Keratinocyte (primary cell): ENCODE measurements around the gene NKAP. TPM values are rescaled to one million over a fixed set of nuclear protein-coding genes. Genes with fewer than 3 reads are reported as not detected.

Experiments used
- DNase-seq: peaks from one replicate; pipeline ENCODE4 v3.0.0-alpha.2; 2011; ENCODE audit warnings: low read depth, missing footprints, low spot score
- FAIRE-seq: peaks from 2 replicates; lab custom pipeline; 2011; peaks lifted over from hg19 to GRCh38; lab: Jason Lieb, UNC
- H2AFZ ChIP-seq: 2 replicates; pipeline ENCODE4 v1.6.0; 2012; ENCODE audit warnings: low read length, control low read depth, inconsistent platforms; ENCODE audit not compliant: control insufficient read depth
- H3K27ac ChIP-seq: 2 replicates; pipeline ENCODE4 v1.5.1; 2011; ENCODE audit warnings: low read length; ENCODE audit not compliant: control insufficient read depth, insufficient read depth
- H3K27me3 ChIP-seq: 3 replicates; pipeline ENCODE4 v1.6.0; 2011; ENCODE audit warnings: low read length; ENCODE audit not compliant: control insufficient read depth, insufficient read depth; ENCODE audit errors: extremely low read depth
- H3K36me3 ChIP-seq, 2 experiments: 2 replicates in 1 of 2; 3 replicates in 1 of 2; pipeline ENCODE4 v1.5.1; 2011; ENCODE audit warnings: low read length in 2 of 2, mild to moderate bottlenecking in 1 of 2; ENCODE audit not compliant: control insufficient read depth in 2 of 2, insufficient read depth in 2 of 2; ENCODE audit errors: extremely low read depth in 1 of 2
- H3K4me1 ChIP-seq: 3 replicates; pipeline ENCODE4 v1.5.1; 2011; ENCODE audit warnings: low read length; ENCODE audit not compliant: control insufficient read depth, insufficient read depth; ENCODE audit errors: extremely low read depth
- H3K4me2 ChIP-seq: 3 replicates; pipeline ENCODE4 v1.6.0; 2011; ENCODE audit warnings: low read depth, low read length; ENCODE audit not compliant: control insufficient read depth, insufficient read depth; ENCODE audit errors: extremely low read depth
- H3K4me3 ChIP-seq, 3 experiments: fragments of 200-600 bp in 1 of 3; sonication (generic) in 1 of 3; 2 replicates in 2 of 3; 3 replicates in 1 of 3; pipeline ENCODE4 v1.5.1; 2011 to 2016; ENCODE audit warnings: low read length in 3 of 3, mild to moderate bottlenecking in 3 of 3, control low read depth in 2 of 3, inconsistent platforms in 1 of 3, low read depth in 1 of 3, mixed read lengths in 1 of 3, mixed run types in 1 of 3, moderate library complexity in 1 of 3; ENCODE audit not compliant: control insufficient read depth in 2 of 3, insufficient read depth in 2 of 3; ENCODE audit errors: extremely low read depth in 1 of 3
- H3K79me2 ChIP-seq: 2 replicates; pipeline ENCODE4 v1.6.0; 2012; ENCODE audit warnings: low read length; ENCODE audit not compliant: control insufficient read depth, insufficient read depth
- H3K9ac ChIP-seq: 3 replicates; pipeline ENCODE4 v1.6.0; 2011; ENCODE audit warnings: low read length; ENCODE audit not compliant: control insufficient read depth, insufficient read depth; ENCODE audit errors: extremely low read depth
- H3K9me1 ChIP-seq: 3 replicates; pipeline ENCODE4 v1.6.0; 2011; ENCODE audit warnings: low read length; ENCODE audit not compliant: control insufficient read depth, insufficient read depth; ENCODE audit errors: extremely low read depth
- H3K9me3 ChIP-seq: 2 replicates; pipeline ENCODE4 v1.5.1; 2012; ENCODE audit warnings: low read depth, low read length; ENCODE audit not compliant: control insufficient read depth
- H4K20me1 ChIP-seq: 3 replicates; pipeline ENCODE4 v1.6.0; 2011; ENCODE audit warnings: low read length; ENCODE audit not compliant: control insufficient read depth, insufficient read depth; ENCODE audit errors: extremely low read depth
- EZH2 ChIP-seq: IDR thresholded peaks from one replicate; pipeline ENCODE4 v1.6.1; 2012; ENCODE audit warnings: inconsistent platforms, mild to moderate bottlenecking, low read length, moderate library complexity
- dilution Hi-C: fragments of 300-500 bp; cut with MboI; formaldehyde crosslinking; loops from one replicate; pipeline ENCODE4 v1.7.0; 2020; ENCODE audit warnings: low sequenced_read_pairs; ENCODE audit not compliant: extremely low pct_ligation_motif_present
- polyA plus RNA-seq, 5 experiments: library from polyadenylated mRNA; depleted of rRNA in 3 of 5; stranded (reverse) in 3 of 5; stranded (forward) in 1 of 5; unstranded in 1 of 5; fragments of >200 nt; gene quantifications; 1 replicate in 1 of 5; 2 replicates in 3 of 5; 3 replicates in 1 of 5; pipeline versions ENCODE4 v1.2.1 to v1.2.3, GENCODE V29; 2011 to 2012; ENCODE audit warnings: missing spikeins in 2 of 5, low read depth in 1 of 5, low replicate concordance in 1 of 5
- TF ChIP-seq, protein P1 (sequence below), 3 experiments: IDR thresholded peaks in 1 of 3; conservative IDR thresholded peaks in 1 of 3; optimal IDR thresholded peaks in 1 of 3; 2 replicates in 2 of 3; 3 replicates in 1 of 3; pipeline versions ENCODE3 to v1.5.1; 2011; ENCODE audit warnings: low read length in 3 of 3, mild to moderate bottlenecking in 3 of 3, moderate library complexity in 2 of 3, control low read depth in 1 of 3, inconsistent platforms in 1 of 3; ENCODE audit not compliant: insufficient read depth in 2 of 3; ENCODE audit errors: extremely low read depth in 1 of 3

NKAP gene
- polyA plus RNA-seq, 1 donor (not counting 4 experiments of a cell fraction or from before 2014, with no cell fraction given): 4.6 TPM

DNA sequence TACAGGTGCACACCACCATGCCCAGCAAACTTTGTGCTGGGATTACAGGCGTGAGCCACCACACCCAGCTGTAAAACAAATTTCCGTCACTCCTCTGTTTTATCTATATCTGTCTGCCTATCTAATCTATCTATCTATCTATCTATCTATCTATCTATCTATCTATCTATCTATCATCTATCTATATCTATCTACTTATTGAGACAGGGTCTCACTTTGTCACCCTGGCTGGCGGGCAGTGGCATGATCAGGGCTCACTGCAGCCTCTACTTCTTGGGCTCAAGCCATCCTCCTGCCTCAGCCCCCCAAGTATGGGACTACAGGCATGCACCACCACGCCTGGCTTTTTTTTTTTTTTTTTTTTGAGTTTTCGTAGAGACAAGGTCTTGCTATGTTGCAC is 27.2 kb downstream of the NKAP start:
- Histone ChIP-seq H3K79me2 (no peaks in the 10 kb centered on the region), H3K4me1 (no peaks in the 10 kb centered on the region), H3K9me1 (no peaks in the 10 kb centered on the region), H2AFZ (no peak overlapping the region), H3K4me3 (no peak overlapping the region), H3K9ac (no peak overlapping the region), H3K9me3 (no peaks in the 10 kb centered on the region), H3K4me2 (no peak overlapping the region), H4K20me1 (no peaks in the 10 kb centered on the region), H3K36me3 (no peaks in the 10 kb centered on the region), H3K27me3 (no peaks in the 10 kb centered on the region), H3K27ac (no peak overlapping the region)
- TF ChIP-seq, protein P1, sequence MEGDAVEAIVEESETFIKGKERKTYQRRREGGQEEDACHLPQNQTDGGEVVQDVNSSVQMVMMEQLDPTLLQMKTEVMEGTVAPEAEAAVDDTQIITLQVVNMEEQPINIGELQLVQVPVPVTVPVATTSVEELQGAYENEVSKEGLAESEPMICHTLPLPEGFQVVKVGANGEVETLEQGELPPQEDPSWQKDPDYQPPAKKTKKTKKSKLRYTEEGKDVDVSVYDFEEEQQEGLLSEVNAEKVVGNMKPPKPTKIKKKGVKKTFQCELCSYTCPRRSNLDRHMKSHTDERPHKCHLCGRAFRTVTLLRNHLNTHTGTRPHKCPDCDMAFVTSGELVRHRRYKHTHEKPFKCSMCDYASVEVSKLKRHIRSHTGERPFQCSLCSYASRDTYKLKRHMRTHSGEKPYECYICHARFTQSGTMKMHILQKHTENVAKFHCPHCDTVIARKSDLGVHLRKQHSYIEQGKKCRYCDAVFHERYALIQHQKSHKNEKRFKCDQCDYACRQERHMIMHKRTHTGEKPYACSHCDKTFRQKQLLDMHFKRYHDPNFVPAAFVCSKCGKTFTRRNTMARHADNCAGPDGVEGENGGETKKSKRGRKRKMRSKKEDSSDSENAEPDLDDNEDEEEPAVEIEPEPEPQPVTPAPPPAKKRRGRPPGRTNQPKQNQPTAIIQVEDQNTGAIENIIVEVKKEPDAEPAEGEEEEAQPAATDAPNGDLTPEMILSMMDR (optimal IDR thresholded peaks at IDR 0.05 in 1 of 3, IDR thresholded peaks at IDR 0.05 in 1 of 3, conservative IDR thresholded peaks at IDR 0.05 in 1 of 3; ENCODE audit: extremely low read depth in 1 of 3, insufficient read depth in 2 of 3, low read length in 3 of 3): no peak
- TF ChIP-seq EZH2: no peak
- FAIRE-seq: no peak
- DNase-seq: no peak
- dilution Hi-C loops: no loop called here

DNA sequence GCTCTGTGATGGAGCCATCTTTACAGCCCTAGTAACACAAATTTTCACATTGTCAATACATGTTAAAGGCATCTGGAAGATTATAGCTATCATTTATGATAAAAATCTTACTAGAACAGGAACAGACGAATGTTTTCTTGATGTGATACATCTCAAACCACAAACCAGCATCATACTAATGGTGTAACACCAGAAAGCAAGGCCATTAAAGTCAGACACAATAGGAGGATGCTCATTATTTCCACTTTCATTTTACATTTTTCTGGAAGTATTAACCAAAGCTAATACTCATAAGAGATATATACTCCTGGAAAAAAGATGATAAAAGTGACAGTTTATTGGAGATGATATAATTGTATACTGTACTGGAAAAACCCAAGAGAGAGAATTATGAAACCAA is 42.6 kb downstream of the NKAP start:
- FAIRE-seq: no peak
- dilution Hi-C loops: no loop called here
- TF ChIP-seq, protein P1 (optimal IDR thresholded peaks at IDR 0.05 in 1 of 3, IDR thresholded peaks at IDR 0.05 in 1 of 3, conservative IDR thresholded peaks at IDR 0.05 in 1 of 3; ENCODE audit: extremely low read depth in 1 of 3, insufficient read depth in 2 of 3, low read length in 3 of 3): no peak
- TF ChIP-seq EZH2: no peak

More for the DNA sequence above, 42.6 kb downstream of the NKAP start:
- no peak overlapping the region for H2AFZ ChIP-seq
- H3K9ac ChIP-seq: no peak overlapping the region
- no peaks in the 10 kb centered on the region for H3K36me3 ChIP-seq
- H4K20me1 ChIP-seq: no peaks in the 10 kb centered on the region
- no peak overlapping the region for H3K4me2 ChIP-seq
- no peak for DNase-seq
- no peaks in the 10 kb centered on the region for H3K9me1 ChIP-seq
- no peak overlapping the region for H3K4me3 ChIP-seq
- H3K27ac ChIP-seq: no peak overlapping the region
- no peaks in the 10 kb centered on the region for H3K9me3 ChIP-seq
- no peaks in the 10 kb centered on the region for H3K4me1 ChIP-seq
- H3K79me2 ChIP-seq: no peaks in the 10 kb centered on the region
- H3K27me3 ChIP-seq: no peaks in the 10 kb centered on the region
